RPMI8226 (cell line): ENCODE data around the gene CD58.

ENCODE experiments used
- DNase-seq: peaks from one replicate; pipeline ENCODE4 v3.0.0-alpha.2; 2015

Gene CD58

DNA sequence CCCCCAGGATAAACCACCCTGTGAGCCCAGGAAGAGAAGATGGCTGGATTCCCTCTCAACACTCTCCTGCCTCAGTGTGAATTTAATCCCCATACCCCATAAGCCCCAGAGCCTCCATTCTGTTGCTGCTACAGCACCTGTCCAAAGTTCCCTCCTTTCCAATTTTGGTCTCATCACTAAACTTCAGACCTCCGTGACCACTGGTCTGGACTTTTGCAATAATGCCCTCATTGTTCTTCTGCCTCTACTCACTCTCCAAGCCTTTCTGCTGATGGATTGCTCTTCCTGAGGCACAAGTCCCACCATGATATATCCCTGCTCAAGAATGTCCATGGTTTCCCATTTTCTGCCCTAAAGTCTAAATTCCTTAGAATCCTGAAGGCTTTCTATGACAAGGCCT, 83.2 kb downstream of the CD58 start:
- no peak for DNase-seq

DNA sequence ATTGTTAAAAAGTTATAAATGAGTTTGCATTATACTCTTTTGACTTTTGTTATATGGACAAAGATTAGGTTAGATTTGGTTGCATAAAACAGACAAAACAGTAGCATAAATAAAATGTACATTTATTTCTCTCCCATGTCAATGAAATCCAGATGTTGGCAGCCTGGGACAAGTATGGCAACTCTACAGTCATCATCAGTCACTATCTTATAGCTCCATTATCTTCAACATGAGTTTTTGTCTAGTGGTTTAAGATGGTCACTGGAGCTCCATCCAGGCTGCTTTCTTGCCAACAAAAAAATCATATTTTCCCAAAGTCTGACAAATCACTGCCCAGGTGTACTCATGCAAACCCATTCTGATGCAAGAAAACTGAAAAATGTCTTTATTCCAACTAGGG, 83.8 kb downstream of the CD58 start:
- DNase-seq: no peak

DNA sequence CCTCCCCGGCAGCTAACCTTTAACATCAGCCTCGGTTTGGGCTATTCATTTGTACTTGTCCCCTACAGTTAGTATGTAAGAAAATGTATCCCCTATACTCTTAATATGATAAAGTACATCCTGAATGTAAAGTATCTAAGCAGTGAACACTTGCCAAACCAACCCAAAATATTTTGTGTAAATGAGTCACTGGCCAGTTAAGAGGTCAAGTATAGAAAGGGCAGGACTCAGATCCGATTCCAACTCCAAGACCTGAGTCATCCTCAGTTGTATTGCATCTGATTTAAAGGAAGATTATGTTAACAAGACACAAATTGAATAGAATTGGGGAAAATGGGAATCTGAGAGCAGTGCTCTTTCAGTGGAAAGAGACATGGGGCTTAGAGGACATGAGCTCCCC, 84.4 kb downstream of the CD58 start:
- DNase-seq: no peak

DNA sequence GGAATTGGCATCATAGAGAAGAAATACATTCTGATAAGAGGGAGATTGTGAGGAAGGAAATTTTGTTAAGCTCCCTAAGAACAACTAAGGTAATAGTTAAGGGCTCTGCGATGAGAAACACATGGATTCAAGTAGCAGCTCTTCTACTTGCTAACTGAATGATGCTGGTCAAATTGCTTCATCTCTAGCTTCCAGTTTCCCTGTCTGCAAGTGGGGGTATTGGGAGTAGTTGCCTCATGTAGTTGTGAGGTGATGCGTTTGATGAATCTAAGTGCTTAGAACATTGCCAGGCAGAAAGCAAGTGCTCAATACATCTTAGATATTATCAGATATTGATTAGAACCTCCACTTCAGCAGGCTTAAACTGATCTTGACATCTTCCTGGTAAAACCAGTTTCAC, 84.8 kb downstream of the CD58 start:
- DNase-seq: no peak

DNA sequence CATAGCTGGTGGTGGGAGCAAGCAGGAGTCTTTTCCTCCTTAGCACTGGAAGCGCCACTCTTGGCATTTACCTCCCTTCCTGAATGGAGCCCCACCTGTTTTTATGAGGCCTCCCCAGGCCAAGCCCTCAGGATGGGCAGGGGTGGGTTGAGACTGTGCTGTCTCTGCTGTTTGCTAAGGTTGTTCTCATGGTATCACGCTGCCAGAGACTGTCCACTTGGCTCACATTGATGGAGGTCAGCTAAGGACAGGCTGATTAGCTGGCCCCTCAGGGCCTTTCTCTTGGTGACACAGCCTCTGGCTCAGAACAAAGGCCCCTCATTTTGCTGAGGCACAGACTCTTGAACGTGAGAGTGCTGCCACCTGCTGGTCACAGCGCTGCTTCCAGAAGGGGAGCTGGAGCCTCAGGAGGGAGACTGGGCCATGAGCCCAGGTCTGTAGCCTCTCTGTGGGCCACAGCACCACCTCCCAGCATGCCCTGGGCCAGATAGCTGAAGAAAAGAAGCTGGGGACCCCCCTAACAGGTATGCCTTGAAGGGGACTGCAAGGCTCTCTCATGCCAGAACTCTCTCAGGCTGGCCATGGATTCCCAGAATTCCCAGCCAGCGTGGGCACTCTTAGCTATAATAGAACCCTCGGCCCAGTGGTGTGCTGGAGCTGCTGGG, 85.6 kb downstream of the CD58 start:
- peak; percentile 72 for DNase-seq

DNA sequence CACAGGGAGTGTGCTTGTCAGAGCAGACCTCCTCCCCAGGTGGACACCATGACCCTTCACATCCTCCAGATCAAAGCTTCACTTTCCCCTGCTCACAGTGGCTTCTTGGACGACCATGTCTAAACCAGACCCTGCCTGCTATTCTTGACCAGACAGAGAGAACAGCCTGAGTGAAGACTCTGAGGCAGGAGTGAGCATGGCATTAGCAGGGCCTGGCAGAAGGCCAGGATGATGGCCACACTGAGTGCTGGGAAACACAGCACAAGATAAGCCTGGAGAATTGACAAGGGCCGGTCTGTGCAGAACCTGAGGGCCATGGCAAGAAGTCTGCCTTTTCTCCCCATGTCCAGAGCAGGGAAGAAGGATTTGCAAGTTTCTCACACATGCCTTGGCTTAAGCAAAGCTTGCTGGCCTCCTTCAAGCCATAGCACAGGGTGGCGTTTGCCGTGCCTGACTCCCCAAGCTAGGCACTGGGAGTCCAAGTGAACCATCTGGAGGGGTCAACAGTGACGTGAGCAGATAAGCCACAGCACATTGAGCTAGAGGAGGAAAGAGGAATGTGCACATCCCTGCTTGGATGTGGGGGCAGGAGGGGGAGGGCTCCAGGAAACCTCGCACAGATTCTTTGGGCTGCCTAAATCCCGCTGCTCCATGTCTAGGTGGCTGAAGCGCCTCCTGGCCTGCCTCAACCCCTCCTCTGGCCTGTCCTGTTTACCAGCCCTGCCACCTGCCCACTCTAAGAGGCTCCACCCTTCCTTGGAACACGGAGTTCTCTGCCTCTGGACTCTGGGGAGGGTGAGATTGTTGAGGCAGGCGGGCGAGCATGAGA, 87.1 kb downstream of the CD58 start:
- DNase-seq: no peak

DNA sequence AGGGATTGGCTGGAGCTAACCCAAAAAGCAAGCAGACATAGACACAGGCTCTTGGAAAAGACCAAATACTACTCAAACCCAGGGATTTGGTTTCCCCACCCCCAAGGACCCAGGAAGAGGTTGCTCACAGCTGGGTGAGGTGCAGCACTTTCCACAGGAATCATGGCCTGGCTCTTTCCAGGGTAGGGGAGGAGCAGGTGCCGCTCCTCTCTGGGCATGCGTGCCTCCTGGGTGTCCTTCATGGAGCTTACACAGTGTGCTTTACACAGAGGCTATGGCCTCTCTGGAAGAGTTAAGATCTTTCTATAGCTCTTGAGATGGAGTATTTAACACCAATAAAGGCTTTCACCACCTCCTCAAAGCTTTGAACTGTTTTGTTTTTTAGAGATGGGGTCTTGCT, 88.3 kb downstream of the CD58 start:
- DNase-seq: no peak

DNA sequence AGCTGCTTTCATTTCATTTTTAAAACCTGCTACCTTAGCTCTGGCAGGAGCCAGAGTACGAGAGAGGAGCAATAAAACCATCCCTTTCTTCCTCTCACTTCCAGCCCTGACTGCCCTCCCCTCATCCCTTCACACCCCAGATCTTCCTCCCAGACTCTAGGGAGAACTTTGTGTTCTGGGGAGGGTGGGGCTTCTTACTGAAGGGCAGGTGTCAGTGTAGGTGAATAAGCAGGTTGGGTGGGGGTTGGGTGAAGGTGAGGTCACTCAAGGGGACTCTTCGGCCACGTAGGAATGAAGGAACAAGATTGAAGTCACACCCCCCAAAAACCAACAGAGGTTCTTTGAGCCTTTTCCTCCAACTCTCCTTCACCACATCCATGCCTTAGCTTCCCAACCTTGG, 88.9 kb downstream of the CD58 start:
- no peak for DNase-seq

DNA sequence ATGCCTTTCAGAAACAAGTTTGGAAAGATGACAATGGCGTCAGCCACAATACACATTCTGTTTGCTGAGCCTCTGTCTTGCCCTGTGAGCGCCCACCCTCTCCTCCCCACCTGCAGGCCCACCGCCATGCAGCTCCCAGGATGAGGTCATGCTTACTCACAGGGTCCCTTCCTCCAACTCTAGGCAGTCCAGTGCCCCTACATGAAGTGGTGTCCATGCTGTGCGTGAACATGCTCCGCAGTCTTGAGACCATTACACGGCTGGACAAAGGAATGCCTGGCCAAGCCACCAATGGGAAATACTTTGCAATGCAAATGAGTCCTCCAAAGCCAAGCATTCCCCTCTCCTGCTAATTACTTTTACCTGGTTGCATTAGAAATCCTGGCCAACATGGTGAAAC, 92.2 kb downstream of the CD58 start:
- DNase-seq: no peak

DNA sequence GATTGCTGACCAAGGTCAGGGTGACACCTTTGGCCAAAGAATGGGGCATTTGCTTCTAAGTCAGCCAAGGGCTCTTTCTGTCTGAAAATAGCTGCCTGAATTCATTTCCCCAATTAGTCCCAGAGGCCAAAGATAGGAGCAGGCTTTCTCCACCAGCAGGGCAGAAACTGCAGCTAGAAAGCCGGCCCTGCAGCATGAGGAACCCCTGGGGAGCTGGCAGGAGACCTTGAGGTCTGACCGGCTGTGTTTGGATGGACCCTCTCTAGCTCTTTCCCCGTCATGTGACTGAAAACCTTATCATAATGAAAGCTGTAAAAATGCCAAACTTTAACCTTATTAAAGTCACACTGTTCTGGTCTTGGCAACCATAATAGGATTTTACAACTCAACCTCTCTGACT, 93.4 kb downstream of the CD58 start:
- no peak for DNase-seq

DNA sequence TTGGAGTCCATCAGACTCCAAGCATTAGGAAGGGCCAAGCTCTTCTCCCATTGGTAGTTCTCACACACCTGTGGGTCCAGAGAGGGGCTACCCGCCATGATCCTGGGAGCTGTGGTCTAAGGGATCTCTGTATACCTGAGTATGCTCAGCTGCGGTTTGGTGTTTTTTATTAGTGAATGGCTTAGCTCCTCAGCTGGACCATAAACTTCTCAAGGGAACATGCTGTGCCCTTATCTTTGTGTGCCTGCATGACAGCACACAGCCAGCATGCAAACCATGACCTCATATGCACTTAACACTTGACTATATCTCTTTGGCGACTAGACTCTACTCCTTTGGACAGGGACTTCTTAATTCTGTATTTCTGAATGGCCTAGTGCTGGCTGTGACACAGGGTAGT, 94.5 kb downstream of the CD58 start:
- no peak for DNase-seq

DNA sequence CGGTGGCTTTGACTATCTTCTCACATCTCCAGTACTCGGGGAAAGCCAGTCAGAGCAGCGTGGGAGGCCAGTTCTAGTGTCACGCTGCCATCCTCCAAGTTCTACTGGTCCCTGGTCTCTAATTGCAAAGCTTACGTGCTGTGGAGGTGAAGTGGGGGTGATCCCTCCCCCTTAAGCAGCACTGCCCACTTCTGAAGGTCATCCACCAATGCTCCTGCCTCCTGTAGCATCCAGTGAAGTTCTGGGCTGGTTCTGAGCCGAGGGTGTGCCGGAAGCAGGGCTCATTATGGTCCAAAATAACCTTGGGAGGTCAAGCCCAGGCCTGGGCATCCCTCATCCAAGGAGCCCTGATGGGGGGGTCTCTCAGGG, 95.0 kb downstream of the CD58 start:
- DNase-seq: no peak

DNA sequence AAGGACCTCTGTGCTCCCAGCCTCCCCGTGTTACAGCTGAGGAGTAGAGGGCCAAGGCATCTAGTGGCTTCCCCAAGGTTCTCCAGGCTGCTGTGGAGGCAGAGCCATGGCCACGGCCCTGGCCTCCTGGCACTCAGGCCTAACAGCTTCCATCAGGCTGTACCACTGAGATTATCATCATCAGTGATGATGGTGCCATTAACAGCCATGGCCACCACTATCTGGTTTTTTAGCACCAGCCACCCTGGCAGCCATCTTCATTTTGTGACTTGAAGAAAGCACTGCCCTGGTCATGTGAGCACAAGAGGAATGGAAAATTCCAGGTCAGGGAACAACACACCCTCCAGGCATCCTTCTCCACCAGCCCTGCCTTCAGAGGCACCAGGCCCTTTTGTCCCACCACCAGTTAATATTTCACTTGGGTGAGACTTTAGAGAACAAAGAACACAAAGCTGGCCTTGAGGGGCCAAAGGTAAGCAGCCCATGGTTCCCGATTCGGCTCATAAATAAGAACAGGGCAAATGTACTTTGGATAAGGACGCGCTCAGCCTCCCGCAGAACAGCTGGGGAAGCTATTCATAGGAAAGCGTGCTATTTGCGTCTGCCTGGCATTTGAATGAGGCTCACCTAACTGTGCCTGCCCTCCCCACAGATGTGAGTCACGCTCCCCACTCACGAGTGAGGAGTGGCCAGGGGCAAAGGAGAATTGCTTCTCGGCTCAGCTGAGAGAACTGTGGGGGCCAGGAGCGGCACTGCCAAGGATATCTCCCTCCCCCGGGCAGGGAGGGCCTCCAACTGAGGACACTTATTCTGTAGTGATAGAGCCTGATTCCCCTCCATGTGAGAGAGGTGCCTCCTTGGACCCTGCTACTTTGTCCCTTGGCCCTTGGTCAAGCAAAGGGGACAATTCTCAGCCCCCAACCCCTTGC, 95.6 kb downstream of the CD58 start:
- no peak for DNase-seq

DNA sequence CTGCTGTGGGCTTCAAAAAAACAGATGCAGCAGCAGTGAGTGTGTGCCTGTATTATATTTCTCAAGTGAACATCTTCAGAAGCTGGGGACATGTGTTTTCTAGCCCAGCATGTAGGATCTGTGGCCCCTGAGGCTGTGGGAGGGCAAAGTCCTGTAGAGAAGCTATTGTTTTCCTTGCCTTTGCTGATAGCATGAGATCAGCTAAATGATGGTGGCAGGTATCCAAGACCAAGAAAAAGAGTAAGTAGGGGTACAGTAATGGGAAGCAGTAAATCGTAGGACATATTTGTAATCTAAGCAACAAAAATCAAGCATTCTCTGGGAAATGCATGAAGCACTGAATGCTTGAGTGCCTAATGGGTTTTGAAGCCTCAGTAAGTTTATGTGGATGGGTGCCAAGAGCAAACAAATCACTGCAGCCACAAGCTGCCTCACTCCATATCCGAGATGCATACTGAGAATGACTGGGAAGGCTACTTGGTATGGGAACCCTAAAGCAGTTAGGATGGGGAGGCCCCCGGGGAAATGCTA, 98.3 kb downstream of the CD58 start:
- no peak for DNase-seq

DNA sequence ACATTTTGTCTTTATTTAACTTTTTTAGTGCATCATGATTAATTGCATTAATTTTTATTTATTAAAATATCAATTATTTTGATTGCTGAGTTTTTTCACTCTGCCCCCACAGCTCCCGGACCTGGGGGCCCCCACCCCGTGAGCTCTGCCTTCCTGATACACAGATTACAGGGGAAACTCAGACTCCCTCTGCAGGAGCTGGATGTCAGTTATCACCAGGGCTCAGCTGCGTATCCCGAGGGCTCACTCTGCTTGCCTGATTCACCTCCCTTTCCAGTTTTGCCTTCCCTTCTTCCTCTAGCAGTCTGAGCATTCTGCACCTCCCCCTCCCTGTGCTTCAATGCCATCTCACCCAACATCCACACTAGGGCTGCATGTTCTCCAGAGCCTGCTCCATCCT, 99.6 kb downstream of the CD58 start:
- DNase-seq: no peak

DNA sequence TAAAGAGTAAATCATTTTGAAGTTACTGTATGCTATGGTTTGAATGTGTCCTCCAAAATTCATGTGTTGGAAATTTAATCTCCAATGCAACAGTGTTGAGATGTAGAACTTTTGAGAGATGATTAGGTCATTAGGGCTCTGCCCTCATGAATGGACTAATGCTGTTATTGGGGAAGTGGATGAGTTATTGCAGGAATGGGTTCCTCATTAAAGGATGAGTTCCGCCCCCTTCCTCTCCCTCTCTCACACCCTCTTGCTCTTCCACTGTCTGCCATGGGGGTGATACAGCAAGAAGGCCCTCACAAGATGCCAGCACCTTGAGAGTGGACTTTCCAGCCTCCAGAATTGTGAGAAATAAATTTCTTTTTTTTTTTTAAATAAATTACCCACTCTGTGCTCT, 100.2 kb downstream of the CD58 start:
- DNase-seq: no peak

DNA sequence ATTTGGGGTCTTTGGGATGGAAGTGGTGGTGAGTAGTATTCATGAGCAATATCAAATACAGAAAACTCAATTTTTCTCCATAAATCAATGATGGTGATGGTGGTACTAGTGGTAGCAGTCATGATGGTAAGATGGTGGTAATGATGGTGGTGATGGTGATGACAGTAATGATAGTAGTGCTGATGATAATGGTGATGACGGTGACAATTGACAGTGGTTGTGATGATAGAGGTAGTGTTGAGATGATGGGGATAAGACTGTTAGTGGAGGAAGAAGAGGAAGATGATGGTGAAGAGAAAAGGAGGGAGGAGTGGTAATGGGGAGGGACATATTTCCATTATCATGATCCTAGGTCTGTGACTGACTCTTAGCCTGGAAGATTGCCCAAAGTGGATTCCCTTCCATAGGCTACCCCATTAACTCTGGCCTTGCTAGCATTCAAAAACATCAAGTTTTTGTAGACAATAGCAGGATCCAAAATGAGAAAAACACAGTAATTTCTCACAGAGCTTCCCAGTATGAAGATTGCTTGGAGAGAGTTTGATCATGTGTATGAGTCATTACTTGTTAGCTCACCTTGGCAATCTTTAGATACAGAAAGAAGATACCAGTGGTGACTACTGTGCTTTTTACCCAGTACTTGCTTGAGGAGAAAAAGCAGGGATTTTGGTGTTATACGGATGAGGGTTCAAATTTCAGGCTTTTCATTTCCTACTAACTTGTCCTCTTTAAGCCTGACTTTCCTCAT, 103.8 kb downstream of the CD58 start:
- DNase-seq: no peak

DNA sequence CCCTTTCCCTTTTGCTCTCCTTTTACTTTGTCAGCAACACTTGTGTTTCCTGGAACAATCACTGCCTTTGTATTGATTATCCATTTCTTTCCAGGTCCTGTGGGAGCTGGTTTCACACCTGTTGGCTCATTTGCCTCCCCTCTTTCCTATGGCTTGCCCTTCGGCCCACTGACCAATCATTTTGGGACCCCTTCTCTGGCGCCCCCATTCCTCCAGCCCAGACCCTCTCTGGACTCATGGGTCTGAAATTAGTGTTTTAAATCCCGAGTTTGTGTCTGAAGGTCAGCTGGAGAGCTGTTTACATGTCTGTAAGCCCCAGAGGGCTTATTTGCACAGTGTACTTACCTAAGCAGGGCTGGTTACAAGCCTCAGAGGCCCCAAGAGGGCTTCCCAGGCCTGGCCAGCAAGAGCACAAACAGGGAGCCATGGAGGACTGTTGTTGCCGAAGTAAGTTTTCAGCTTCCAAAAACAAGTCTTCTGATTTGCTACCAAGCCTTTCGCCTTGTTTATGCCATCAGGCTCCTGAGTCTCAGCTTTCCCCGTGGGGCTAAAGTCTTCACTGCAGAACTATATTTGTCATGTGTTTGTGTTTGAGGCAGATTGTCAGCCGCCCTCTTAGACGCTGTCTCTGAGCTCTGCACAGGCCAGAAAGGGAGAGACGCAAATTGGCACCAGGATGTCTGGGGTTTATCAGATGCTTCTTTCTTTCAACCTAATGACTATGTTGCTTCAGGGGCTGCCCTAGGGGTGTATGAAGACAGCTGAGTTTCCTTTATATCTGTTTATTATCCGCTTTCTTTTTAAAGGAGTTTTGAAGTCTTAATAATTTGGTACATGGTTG, 104.8 kb downstream of the CD58 start:
- no peak for DNase-seq

DNA sequence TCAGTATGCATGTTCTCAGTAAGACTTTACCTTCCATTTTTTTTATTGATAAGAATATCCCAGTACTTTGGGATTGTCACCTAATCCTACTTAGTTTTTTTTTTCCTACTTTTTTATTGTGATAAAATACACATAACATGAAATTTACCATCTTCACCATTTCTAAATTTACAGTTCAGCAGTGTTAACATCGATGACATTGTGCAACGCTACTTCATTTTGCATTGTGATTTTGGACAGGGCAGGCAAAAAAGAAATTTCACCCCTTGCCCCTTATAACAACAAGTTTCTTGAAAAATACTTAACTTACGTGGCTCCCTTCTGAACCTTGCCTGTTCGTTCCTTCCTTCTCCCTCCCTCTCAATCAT, 105.4 kb downstream of the CD58 start:
- DNase-seq: no peak
